ENCODE data around the gene DACT1.
A peak's percentile ranks its signal among the peaks of the same experiment; 100 is the strongest.
"Not testable (repeated sequence)": the region's sequence is repeated elsewhere in the genome, so short reads cannot be mapped to it uniquely, and the experiment has no call there.

DACT1 gene, protein sequence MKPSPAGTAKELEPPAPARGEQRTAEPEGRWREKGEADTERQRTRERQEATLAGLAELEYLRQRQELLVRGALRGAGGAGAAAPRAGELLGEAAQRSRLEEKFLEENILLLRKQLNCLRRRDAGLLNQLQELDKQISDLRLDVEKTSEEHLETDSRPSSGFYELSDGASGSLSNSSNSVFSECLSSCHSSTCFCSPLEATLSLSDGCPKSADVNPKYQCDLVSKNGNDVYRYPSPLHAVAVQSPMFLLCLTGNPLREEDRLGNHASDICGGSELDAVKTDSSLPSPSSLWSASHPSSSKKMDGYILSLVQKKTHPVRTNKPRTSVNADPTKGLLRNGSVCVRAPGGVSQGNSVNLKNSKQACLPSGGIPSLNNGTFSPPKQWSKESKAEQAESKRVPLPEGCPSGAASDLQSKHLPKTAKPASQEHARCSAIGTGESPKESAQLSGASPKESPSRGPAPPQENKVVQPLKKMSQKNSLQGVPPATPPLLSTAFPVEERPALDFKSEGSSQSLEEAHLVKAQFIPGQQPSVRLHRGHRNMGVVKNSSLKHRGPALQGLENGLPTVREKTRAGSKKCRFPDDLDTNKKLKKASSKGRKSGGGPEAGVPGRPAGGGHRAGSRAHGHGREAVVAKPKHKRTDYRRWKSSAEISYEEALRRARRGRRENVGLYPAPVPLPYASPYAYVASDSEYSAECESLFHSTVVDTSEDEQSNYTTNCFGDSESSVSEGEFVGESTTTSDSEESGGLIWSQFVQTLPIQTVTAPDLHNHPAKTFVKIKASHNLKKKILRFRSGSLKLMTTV

DNA sequence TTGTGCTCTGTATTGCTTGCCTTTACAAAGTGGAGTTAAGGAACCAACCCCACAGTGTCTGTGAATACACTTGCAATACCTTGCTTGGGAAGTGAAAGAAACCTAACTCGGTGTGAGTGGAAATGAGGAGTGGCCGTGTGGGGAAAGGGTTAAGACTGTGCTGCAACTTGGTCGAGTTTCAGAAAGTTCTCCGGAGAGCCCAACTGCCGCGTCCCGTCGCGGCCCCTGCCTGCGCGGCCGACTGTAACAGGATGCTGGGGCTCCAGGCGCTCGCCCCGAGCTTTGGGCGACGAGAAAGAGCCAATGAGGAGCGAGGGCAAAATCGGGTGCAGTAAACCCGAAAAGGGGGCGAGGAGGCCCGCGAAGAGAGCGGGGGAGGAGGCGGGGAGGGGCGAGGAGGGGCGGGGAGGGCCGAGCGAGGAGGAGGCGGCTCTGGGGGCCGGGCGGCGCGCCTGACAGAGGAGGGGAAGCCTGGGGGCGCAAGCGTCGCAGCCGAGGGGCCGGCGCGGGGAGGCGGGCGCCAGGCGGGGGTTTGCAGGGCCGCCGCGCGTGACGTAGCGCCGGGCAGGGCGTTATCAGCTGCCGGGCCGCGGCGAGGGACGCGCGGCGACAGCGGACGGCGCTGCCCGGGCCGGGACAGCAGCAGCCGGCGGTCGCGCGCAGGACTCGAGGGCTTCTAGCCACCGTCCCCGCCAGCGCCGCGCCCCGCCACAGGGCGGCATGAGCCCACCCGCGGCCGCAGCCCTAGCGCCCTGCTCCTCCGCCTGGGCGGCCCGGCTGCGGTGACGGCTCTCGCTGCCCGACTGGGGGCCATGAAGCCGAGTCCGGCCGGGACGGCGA lies at the start of gene DACT1:
TSS of gene DACT1 (plus strand) at position 572 of the 840 bp plus-strand sequence. CDS start at position 813, 241 bp downstream.
- H3K4me3 ChIP-seq (replicated peaks; ENCODE audit: low read depth, low read length): peak within 1 kb of the TSS; percentile 65
- TF ChIP-seq, protein P1, sequence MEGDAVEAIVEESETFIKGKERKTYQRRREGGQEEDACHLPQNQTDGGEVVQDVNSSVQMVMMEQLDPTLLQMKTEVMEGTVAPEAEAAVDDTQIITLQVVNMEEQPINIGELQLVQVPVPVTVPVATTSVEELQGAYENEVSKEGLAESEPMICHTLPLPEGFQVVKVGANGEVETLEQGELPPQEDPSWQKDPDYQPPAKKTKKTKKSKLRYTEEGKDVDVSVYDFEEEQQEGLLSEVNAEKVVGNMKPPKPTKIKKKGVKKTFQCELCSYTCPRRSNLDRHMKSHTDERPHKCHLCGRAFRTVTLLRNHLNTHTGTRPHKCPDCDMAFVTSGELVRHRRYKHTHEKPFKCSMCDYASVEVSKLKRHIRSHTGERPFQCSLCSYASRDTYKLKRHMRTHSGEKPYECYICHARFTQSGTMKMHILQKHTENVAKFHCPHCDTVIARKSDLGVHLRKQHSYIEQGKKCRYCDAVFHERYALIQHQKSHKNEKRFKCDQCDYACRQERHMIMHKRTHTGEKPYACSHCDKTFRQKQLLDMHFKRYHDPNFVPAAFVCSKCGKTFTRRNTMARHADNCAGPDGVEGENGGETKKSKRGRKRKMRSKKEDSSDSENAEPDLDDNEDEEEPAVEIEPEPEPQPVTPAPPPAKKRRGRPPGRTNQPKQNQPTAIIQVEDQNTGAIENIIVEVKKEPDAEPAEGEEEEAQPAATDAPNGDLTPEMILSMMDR (IDR thresholded peaks at IDR 0.05; ENCODE audit: low read length, missing control alignments): no peak
- peak; percentile 80 for DNase-seq (ENCODE audit: low read depth)

DNA sequence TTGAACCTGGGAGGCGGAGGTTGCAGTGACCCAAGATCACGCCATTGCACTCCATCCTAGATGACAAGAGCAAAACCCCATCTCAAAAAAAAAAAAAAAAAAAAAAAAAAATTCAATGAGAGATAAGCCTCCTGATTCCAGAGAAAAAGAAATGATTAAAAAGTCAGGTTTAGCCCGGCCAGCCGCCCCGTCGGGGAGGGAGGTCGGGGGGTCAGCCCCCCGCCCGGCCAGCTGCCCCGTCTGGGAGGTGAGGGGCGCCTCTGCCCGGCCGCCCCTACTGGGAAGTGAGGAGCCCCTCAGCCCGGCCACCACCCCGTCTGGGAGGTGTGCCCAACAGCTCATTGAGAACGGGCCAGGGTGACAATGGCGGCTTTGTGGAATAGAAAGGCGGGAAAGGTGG lies 49.4 kb upstream of the DACT1 start:
- not testable (repeated sequence) for H3K4me3 ChIP-seq (replicated peaks; ENCODE audit: low read depth, low read length); DNase-seq (ENCODE audit: low read depth)

DNA sequence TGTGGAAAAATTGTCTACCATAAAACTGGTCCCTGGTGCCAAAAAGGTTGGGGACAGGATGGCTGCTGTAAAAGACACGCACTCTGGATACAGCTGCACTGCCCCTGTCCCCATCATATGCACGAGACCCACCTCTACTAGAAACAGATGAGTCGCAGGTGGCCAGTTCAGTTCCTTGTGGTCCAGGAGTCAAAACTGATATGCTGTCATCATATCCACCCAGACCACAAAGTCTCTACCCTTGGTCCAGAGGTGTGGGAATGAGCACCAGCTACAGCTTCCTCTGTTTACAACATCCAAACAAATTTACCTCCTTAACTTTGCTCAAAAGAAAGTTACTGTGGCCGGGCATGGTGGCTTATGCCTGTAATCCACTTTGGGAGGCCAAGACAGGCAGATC lies 43.8 kb upstream of the DACT1 start:
- no peak overlapping the region for H3K4me3 ChIP-seq (replicated peaks; ENCODE audit: low read depth, low read length)
- DNase-seq (ENCODE audit: low read depth): no peak

DNA sequence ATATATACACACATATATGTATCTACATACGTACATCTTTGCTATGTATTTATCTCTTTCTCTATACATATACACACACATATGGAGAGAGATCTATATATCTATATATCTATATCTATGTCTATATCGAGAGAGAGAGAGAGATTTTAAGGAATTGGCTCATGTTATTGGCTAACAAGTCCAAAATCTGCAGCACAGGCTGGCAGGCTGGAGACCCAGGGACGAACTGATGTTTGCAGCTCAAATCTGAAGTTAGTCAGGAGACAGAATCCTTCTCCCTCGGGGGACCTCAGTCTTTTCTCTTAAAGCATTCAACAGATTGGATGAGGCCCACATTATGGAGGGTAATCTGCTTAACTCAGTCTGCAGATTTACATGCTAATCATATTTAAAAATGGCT lies 40.7 kb upstream of the DACT1 start:
- H3K4me3 ChIP-seq (replicated peaks; ENCODE audit: low read depth, low read length): no peak overlapping the region
- TF ChIP-seq, protein P1 (IDR thresholded peaks at IDR 0.05; ENCODE audit: low read length, missing control alignments): no peak
- no peak for DNase-seq (ENCODE audit: low read depth)

More for the DNA sequence above, 43.8 kb upstream of the DACT1 start:
- TF ChIP-seq, protein P1 (IDR thresholded peaks at IDR 0.05; ENCODE audit: low read length, missing control alignments): no peak

DNA sequence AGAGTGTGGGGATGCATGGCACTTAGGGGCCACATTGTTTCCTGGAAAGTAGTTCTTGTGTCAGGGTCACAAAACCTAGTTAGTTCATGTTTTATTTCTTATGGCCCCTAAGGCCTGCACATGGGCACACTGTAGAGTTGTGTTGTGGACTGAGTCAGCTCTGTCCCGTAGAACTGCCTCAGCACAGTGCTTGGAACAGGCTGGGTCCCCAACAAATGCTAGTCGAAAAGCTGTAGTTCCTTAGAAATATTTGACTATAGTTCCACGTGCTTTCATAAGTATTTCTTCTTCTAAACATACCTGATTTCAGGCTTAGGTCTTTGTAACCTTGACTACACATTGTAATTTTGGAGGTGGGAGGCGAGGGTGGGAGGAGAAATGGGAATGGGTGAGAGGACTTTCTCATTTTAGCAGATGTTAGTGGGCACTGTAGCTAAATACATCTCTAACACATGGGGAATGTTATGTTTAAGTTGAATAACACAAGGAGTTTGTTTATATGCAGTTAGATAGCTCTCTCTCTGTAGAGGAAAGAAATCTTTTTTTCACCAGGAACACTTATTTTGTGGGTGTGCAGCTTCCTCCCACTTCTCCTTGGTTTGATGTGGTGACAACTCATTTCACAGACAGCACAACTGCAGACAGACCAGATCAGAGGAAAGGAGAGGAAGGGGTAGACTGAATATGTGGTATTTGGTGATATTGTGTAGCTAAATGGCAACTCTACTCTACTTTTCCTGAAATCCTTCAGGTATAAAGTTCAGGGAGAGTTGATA lies 39.5 kb upstream of the DACT1 start:
- DNase-seq (ENCODE audit: low read depth): no peak
- H3K4me3 ChIP-seq (replicated peaks; ENCODE audit: low read depth, low read length): no peak overlapping the region
- TF ChIP-seq, protein P1 (IDR thresholded peaks at IDR 0.05; ENCODE audit: low read length, missing control alignments): no peak

DNA sequence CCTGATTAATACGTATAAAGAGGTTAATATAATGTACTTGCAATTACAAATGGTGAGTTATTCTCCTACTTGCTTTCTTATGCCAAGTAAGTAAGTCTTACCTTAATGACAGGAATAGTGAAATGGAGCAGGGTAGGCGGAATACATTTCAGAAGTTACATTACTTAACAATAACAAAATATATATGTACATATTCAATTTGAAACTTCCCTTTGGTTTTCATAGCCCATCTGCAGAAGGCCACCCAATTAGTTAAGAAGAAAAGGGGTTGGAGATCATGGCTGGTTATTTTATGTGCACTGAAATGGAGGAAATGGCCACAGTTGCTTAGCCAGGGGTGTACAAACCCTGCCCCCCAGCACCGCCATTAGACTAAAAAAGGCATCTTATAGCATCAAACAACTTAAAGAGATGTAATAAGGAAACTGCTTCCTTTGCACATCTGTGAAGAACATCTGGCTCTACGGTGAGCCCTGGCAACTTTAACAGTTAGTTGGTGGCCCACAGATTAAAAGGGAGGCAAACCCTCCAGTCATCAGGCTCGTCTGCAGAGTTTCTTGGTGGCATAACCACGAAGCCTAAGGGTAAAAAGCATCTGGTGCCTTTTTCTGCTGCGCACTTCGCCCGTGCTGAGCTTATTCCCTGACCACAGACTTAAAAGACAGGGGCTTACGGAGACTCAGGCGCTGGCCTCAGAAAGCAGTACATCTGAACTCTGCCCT lies 38.8 kb upstream of the DACT1 start:
- DNase-seq (ENCODE audit: low read depth): no peak
- H3K4me3 ChIP-seq (replicated peaks; ENCODE audit: low read depth, low read length): no peak overlapping the region
- TF ChIP-seq, protein P1 (IDR thresholded peaks at IDR 0.05; ENCODE audit: low read length, missing control alignments): no peak
